ENCODE data around the gene RGPD5.
"Not testable (repeated sequence)": the region's sequence is repeated elsewhere in the genome, so short reads cannot be mapped to it uniquely, and the experiment has no call there.

The RGPD5 gene

DNA sequence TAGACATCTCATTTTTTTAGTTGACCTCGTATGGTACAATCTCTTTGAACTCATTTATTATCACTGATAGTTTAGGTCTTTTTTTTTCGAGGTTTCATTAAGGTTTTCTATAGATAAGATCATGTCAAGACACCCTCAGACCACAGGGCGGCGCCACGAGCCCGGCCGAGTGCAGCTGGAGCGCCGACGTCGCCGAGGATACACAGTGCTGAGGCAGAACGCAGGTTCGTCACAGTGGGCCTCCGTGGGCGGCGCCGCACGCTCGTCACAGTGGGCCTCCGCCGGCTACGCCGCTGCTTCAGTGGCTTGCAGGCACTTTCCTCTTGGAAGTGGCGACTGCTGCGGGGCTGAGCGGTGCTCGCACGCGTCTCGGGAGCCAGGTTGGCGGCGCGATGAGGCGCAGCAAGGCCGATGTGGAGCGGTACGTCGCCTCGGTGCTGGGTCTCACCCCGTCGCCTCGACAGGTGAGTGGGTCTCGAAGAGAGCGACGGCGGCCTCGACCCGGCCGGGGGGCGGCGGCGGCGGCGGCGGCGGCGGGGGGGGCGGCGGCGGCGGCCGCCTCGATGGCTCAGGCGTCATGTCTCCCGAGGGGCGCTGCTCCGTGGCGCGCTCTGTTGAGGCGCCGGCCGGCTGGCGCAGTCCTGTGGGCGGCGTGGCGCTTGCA, at the start of gene RGPD5:
Gene RGPD5 (plus strand): TSS at position 232 of the 664 bp plus-strand sequence. CDS start 161 bp downstream, at position 393.
- not testable (repeated sequence) for DNase-seq

GRCh38 chr2:109751572-109751971, 42.5 kb upstream of the RGPD5 start:
- DNase-seq = not testable (repeated sequence)

DNA sequence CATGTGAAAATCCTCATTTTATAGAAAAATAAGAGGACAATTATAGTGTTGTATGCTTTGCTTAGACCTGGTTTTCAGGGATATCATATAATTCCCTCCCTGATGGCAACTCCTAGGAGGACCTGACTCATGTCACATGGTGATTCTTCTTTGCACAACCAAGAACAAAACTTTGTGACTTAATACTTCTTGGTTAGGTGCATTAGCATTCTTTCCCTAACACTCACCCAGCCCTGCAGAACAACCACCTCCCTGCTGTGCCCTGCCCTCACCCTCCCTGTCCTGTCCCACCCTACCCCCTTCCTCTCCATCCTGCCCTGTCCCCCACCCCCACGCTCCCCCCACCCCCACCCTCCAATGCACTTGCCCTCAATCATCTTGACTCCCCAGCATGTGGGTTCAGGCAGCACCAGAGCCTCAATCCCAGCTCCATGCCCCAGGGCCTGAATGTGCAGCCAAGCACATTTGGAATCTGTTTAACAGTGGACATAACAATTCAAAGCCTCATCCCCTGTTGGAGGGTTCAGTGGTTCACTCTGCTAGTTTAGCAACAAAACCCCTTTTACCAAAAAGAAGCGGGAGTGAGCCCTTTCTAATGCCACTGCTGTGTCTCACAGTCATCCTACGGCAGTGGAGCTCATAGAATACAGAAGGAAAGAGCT, 36.8 kb upstream of the RGPD5 start:
- DNase-seq = not testable (repeated sequence)

DNA sequence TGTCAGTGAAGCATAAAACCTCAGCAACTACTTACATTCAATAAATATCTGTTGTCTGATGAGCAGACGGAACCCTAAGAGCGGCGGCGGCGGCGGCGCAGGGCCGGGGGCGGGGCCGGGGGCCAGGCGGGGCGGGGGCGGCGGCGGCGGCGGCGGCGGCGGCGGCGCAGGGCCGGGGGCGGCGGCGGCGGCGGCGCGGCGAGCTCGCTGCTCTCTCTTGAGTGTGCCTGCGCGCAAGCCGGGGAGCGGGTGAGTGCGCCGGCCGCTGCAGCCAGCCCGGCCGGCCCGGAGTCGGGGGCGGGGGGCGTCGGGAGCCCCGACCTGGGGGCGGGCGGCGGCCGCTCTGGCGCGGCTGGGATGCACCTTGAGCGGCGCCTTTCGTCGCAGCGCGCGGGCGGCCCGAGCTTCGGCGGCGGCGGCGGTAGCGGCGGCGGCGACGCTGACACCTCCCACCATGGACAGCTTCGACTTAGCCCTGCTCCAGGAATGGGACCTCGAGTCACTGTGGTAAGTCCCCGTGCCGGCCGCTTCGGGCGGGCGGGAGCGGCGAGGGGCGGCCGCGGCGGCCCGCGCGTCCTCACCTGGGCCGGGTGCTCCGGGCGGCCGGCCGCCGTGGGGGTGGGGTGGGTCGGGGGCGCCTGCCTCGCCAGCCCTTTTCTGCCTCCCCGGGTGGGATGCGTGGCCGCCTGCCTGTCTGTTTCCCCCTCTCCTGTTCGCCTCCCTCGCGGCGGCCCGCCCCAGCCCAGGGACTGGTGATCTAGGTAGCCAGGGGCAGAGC, 33.7 kb upstream of the RGPD5 start:
- DNase-seq = not testable (repeated sequence)

- DNase-seq = not testable (repeated sequence)
These were observed 33.1 kb upstream of the RGPD5 start for GRCh38 chr2:109761043-109761454.

- not testable (repeated sequence) for DNase-seq
These were observed 32.1 kb upstream of the RGPD5 start for GRCh38 chr2:109761976-109762375.

DNA sequence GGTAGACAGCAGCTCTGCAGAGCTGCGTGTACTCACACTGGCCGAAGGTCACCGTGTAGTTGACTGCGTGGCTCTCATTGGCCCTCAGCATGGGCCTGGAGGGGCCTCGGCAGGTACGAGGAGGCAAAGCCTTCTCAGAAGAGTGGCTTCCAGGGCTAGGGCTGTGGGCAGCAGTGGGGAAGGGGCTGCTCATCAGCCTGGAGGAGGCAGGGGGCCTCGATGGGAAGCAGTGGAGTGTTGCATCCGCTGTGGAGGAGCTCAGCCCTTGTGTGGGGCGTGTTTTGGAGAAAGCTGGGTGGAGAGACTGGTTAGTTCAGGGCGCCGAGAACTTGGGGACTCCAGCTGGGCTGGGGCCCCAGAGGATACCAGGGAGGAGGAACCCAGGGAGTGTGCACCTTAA, 28.0 kb upstream of the RGPD5 start:
- DNase-seq = not testable (repeated sequence)

DNA sequence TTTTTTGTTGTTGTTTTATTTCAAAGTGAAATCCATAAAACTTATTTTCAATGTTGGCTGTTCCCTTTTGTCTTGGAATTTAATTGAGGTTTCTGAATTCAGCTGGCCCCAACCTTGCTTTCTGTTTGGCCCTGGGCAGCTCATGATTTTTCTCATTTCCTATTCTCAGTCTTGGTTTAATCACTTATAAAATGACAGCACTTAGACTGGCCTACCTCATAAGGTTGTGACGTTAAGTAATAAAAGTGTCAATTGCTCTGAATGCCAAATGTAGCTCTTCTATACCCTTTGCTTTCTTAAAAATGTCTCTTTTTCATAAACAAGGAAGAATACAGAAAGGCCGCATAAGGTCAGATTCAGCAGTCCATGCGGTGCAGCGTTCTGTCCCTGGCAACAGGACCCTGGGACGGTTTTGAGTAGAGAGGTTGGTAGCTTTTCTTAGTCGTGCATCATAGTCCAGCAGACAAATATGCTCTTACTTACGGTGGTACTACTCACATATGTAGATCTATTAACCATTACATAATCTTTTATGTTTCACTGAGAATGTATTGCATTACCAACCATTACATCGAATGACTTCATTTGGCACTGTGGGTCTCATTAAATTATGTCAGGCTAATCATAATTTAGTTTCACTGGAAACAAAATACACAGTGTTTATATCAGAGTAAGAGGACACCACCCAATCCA, 27.1 kb upstream of the RGPD5 start:
- not testable (repeated sequence) for DNase-seq

DNA sequence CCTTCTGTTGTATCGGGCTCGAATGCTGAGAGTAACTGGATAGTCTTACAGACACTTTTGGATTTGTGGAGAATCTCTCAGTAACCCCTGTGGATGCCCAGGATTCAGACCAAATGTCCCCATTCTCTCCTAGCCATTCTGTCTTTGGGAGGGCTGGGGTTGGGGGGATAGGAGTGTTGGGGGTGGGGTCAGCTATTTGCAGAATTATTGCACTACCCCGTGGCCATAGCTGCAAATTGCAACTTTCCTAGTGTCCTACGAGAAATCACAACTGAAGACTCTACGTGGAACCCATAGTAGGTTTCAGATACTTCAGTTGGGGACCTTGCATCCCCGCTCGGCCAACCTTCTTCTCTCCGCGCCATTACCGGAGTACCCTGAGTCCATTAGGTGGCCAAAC, 25.2 kb upstream of the RGPD5 start:
- DNase-seq = not testable (repeated sequence)

GRCh38 chr2:109779118-109779517, 15.0 kb upstream of the RGPD5 start:
- DNase-seq = not testable (repeated sequence)

- DNase-seq = not testable (repeated sequence)
These were observed 12.8 kb upstream of the RGPD5 start for GRCh38 chr2:109781147-109781816.

DNA sequence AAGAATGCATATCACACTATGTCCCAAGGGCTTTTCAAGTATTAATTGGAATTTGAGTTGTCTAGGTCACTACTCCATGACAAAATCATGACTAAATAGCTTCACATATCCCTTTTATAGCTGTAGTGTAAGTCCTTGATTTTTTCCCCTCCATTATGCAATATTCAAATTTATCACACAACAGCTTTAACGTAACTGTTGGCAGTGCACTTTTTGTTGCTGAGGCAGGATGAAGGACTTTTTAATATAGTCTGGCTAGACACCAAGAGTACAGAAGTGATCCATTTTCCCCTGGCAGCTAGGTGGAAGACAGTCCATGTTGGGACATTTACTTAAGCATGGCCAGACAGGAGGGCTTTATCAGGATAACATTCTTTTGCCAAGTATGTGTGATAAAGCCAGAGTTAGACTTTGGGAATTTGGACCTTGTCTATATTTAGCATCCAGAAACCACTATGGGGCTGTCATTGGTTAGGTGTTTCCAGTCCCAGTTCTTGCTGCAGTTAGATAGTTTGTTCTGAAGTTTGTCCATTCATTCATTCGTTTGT, 11.6 kb upstream of the RGPD5 start:
- DNase-seq = not testable (repeated sequence)

DNA sequence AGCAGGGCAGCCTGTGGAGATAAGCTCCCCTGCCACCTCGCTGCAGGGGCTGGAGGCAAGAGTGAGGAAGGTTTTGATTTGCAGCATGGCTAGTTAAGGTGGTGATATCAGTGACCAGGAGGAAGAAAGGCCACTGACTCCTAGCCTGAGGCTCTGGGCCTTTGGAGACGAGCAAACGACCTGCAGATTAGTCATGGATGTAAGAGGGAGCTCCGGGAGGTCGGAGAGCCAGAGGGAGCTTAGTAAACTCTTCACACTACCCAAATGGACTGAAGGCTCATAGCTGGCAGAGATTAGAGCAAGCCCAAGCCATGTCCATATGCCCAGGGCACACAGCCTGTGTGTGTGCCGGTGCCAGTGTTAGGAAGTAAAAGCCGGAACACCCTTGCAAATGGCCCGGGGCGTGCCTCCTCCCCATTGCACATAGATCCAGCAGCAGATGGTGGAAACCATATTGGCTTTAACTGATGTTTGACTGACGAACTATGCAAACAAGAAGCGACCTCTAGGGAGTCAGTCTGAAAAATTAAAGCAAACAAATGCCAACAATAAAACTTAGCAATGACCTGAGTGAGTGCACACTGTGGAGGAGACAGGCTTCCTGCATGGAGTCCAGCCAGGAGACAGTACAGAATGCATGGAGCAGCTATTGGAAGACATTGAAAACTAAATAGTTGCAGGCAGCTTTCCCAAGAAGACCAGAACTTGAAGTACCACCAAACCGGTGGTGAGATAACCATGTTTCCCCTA, 2.4 kb upstream of the RGPD5 start:
- not testable (repeated sequence) for DNase-seq

GRCh38 chr2:109792659-109793058, 1.4 kb upstream of the RGPD5 start:
- not testable (repeated sequence) for DNase-seq

DNA sequence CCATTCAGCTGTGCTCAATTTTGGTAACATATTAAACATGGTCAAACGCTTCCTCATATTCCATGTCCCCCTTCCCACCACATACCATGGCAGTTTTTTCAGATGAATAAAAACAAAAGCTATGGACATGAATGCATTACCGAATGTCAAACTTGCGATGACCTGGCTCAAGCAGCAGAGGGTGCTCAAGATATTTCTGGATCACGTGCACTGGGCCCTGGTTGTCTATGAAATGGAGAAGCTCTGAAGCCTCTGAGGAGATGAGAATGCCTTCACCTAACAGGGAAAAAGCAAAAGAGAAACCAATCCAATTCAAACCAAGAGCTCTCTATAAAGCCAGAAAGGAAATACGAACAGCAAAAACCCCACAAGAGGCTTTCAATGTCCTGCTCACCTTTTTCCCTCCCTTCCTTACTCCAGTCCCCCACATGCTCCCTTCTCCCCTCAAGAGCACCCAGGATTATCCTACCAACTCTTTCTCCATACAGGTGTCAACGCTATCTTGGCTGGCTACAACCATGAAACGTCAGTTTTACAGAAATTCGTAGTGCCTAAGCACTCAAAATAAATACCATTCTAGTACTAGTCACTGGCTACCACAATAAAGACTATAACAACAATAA, 77.1 kb downstream of the RGPD5 start:
- DNase-seq = not testable (repeated sequence)

- DNase-seq = not testable (repeated sequence)
These were observed 82.5 kb downstream of the RGPD5 start for GRCh38 chr2:109876625-109877024.

DNA sequence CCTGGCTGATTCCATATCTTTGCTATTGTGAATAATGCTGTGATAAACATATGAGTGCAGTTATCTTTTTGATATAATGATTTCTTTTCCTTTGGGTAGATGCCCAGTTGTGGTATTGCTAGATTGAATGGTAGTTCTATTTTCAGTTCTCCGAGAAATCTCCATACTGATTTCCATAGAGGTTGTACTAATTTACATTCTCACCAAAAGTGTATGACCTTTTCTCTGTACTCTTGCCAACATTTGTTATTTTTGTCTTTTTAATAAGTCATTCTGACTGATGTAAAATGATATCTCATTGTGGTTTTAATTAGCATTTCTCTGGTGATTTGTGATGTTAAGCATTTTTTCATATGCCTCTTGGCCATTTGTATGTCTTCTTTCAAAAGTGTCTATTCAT, 88.0 kb downstream of the RGPD5 start:
- DNase-seq = not testable (repeated sequence)

DNA sequence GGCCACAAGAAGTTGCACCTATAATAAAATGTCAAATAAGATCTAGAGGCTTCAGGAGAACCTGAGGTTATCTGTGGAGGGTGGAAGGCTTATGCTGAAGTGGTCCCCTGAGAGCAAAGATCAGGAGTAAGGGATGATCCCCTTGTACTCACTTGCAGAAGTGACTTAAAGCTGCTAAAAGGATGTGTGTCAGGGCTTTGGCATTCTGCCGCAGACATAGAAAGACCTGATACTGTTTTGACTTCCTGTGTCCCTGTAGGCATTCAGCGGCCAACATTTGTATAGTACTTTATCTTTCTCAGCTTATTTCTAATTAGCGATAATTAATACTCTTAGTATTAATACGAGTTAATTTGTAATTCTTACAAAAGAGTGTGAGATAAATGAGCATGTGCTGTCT, 94.3 kb downstream of the RGPD5 start:
- not testable (repeated sequence) for DNase-seq

GRCh38 chr2:109889909-109890308, 95.8 kb downstream of the RGPD5 start:
- not testable (repeated sequence) for DNase-seq

- not testable (repeated sequence) for DNase-seq
These were observed 96.9 kb downstream of the RGPD5 start for GRCh38 chr2:109891024-109891423.

GRCh38 chr2:109893736-109894135, 99.6 kb downstream of the RGPD5 start:
- not testable (repeated sequence) for DNase-seq

Data from fibroblast of upper back skin (primary cell).